Measurements from ENCODE around the gene PUSL1.

The PUSL1 gene

GRCh38 chr1:1354271-1355247, 46.2 kb downstream of the PUSL1 start:
- no peak for DNase-seq (ENCODE audit: low spot score)

- DNase-seq (ENCODE audit: low spot score) = no peak
These were observed 47.0 kb downstream of the PUSL1 start for GRCh38 chr1:1355416-1355815.

GRCh38 chr1:1356166-1356795, 47.9 kb downstream of the PUSL1 start:
- DNase-seq (ENCODE audit: low spot score) = no peak

GRCh38 chr1:1356796-1357401, 48.5 kb downstream of the PUSL1 start:
- no peak for DNase-seq (ENCODE audit: low spot score)

GRCh38 chr1:1357871-1358432, 49.6 kb downstream of the PUSL1 start:
- no peak for DNase-seq (ENCODE audit: low spot score)

GRCh38 chr1:1358433-1359271, 50.3 kb downstream of the PUSL1 start, which contains the start of gene MXRA8:
MXRA8 (minus strand) TSS chr1:1358555; CDS start chr1:1358504, 51 bp downstream.
- DNase-seq (ENCODE audit: low spot score) = no peak

GRCh38 chr1:1359308-1359663, 50.9 kb downstream of the PUSL1 start:
- DNase-seq (ENCODE audit: low spot score) = no peak

GRCh38 chr1:1359664-1360468, 51.5 kb downstream of the PUSL1 start:
- DNase-seq (ENCODE audit: low spot score) = no peak

- peak; percentile 85 for DNase-seq (ENCODE audit: low spot score)
These were observed 52.2 kb downstream of the PUSL1 start for GRCh38 chr1:1360506-1361169.
